Measurements from ENCODE around the gene ADORA3. TPM values are rescaled to one million over a fixed set of nuclear protein-coding genes. Genes with fewer than 3 reads are reported as not detected.

The ADORA3 gene
- total and polyA plus RNA-seq, 2 donors = 5.8 to 11.0 TPM

DNA sequence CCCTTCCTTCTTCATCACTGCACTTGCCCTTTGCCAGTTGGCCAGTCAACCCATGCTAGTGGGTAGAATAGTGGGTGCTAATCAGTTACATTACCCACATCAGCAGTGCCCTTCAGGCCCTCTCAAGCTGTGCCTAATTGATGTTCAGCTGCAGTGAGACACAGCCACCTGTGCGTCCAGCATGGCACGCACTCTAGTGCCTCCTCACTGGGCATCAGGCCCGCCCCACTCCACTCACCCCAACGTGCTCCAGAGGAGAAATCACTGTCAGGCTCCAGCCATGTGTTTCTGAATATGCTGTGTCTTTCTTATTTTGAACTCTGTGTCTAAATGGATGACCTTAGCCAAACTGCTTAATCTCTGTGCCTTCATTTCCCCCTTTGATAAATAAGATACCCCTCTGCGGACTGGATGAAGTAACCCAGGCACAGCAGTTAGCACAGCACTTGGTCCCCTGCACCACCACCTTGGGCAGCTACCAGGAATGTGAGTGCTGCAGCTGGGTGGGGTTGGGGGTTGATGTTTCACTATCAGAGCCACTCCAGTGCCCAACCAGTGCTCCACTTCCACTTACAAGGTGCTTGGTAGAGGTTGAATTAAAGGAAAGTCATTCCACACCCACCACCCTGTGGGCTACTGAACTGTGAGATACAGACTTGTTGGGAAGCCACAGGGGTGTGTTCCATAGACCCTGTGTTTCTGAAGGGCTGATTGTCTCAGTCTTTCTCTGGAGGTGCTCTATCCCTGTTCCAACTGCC, 8.9 kb upstream of the ADORA3 start:
- Histone ChIP-seq H3K36me3 (ENCODE audit: control insufficient read depth in 2 of 2, insufficient read depth in 2 of 2, low read length in 1 of 2) (no peaks in the 10 kb centered on the region), H3K27ac (ENCODE audit: low read depth in 1 of 2, low read length in 1 of 2) (no peak overlapping the region), H3K27me3 (ENCODE audit: control insufficient read depth in 2 of 2, insufficient read depth in 1 of 2, low read length in 1 of 2) (peaks cover 0 to 13% of the 10 kb centered on the region in 2 donors), H3K9me3 (ENCODE audit: control insufficient read depth in 2 of 2, insufficient read depth in 1 of 2, low read length in 1 of 2) (no peaks in the 10 kb centered on the region), H3K4me3 (ENCODE audit: low read length in 2 of 2) (no peak overlapping the region), H3K4me1 (ENCODE audit: control insufficient read depth in 2 of 2, insufficient read depth in 2 of 2, low read length in 2 of 2) (peaks cover 26 to 75% of the 10 kb centered on the region in 2 donors)
- DNase-seq (ENCODE audit: low read depth in 6 of 9, low spot score in 9 of 9) = no peak
- WGBS = 94% methylated on average over 5 of the region's 5 CpGs

DNA sequence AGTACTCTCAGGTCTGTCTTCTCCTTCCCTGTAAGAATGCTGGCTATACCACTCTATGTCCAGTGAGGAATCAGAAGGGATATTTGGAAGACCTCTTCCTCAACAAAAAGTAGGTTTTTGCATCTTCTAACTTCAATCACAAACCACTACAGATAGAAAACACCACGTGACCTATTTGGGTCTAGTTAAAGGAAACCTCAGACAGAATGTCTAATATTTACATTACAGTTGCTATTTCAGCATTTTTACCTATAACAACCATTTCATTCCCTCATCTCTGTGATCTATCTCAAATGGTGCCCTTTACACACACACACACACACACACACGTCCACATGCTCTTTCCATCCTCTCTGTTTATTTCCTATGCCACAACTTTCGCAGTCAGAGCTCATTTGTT, 7.9 kb upstream of the ADORA3 start:
- 51% methylated on average over 3 of the region's 3 CpGs for WGBS
- Histone ChIP-seq H3K27ac (ENCODE audit: low read depth in 1 of 2, low read length in 1 of 2) (no peak overlapping the region), H3K4me1 (ENCODE audit: control insufficient read depth in 2 of 2, insufficient read depth in 2 of 2, low read length in 2 of 2) (peaks cover 18 to 74% of the 10 kb centered on the region in 2 donors), H3K4me3 (ENCODE audit: low read length in 2 of 2) (no peak overlapping the region), H3K36me3 (ENCODE audit: control insufficient read depth in 2 of 2, insufficient read depth in 2 of 2, low read length in 1 of 2) (no peaks in the 10 kb centered on the region), H3K27me3 (ENCODE audit: control insufficient read depth in 2 of 2, insufficient read depth in 1 of 2, low read length in 1 of 2) (peaks cover 0 to 13% of the 10 kb centered on the region in 2 donors), H3K9me3 (ENCODE audit: control insufficient read depth in 2 of 2, insufficient read depth in 1 of 2, low read length in 1 of 2) (no peaks in the 10 kb centered on the region)
- DNase-seq (ENCODE audit: low read depth in 6 of 9, low spot score in 9 of 9) = peak in 1 of 9 donors; percentile 52

DNA sequence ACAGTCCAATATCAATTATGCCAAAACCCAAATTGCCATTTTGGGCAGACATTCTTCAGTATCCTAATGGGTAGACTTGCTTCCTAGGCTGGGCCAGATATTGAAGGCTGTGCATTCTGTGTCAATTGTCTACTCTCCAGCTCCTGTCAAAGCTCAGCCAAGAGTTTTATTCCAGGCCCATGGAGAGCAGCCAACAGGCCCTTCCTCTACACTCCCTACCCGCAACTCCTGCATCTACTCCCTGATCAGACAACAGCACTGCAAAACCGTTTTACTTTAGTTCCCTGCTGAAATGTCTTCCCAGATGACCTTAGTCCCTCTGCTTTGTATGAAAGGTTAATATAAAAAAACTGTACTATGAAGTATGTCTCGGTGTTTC, 6.6 kb upstream of the ADORA3 start:
- no peak for DNase-seq (ENCODE audit: low read depth in 6 of 9, low spot score in 9 of 9)
- Histone ChIP-seq H3K4me3 (ENCODE audit: low read length in 2 of 2) (no peak overlapping the region), H3K9me3 (ENCODE audit: control insufficient read depth in 2 of 2, insufficient read depth in 1 of 2, low read length in 1 of 2) (no peaks in the 10 kb centered on the region), H3K36me3 (ENCODE audit: control insufficient read depth in 2 of 2, insufficient read depth in 2 of 2, low read length in 1 of 2) (no peaks in the 10 kb centered on the region), H3K27me3 (ENCODE audit: control insufficient read depth in 2 of 2, insufficient read depth in 1 of 2, low read length in 1 of 2) (peaks cover 0 to 3% of the 10 kb centered on the region in 2 donors), H3K27ac (ENCODE audit: low read depth in 1 of 2, low read length in 1 of 2) (no peak overlapping the region), H3K4me1 (ENCODE audit: control insufficient read depth in 2 of 2, insufficient read depth in 2 of 2, low read length in 2 of 2) (peaks cover 12 to 74% of the 10 kb centered on the region in 2 donors)
- 88% methylated on average over 3 of the region's 3 CpGs for WGBS

DNA sequence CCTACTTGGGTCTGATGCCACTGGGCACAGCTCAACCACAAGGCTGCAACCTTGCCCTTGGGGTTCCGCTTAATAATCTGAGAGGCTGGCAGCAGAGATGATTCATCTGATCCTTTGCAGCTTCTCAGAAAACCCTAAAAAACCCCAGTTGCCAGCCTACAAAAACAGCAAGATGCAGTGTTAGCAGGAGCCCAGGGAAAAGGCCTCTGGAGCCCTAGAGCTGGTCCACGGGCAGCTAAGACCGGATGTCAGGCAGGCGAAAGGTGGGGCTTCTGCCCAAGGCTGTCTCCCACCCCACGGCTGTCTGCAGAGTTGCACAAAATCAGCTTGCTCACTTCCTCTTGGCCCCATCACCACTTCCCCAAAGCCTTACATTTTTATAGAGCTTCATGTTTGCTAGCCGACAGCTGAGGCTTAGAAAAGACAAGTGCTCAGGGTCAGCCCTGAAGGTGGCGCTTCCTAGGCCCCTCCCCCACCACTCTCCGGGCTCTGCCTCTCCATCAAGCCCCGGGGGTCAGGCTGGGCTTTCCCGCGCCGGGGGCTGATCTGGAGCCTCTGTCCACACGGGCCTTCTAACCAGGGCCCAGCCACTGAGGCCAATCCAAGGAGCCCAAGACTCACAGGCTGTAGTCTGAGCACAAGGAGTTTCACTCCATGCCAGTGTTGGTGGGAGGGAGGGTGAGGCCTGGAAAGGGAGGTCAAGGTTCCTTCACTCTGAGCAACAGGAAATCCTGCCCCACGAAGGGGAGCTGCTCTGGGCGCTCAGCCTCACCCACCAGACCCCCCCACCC, 4.2 kb upstream of the ADORA3 start:
- 7% methylated on average over 15 of the region's 15 CpGs for WGBS
- Histone ChIP-seq H3K9me3 (ENCODE audit: control insufficient read depth in 2 of 2, insufficient read depth in 1 of 2, low read length in 1 of 2) (no peaks in the 10 kb centered on the region), H3K36me3 (ENCODE audit: control insufficient read depth in 2 of 2, insufficient read depth in 2 of 2, low read length in 1 of 2) (no peaks in the 10 kb centered on the region), H3K4me1 (ENCODE audit: control insufficient read depth in 2 of 2, insufficient read depth in 2 of 2, low read length in 2 of 2) (peaks cover 28 to 80% of the 10 kb centered on the region in 2 donors), H3K4me3 (ENCODE audit: low read length in 2 of 2) (peak overlapping the region; percentile 24 to 36), H3K27me3 (ENCODE audit: control insufficient read depth in 2 of 2, insufficient read depth in 1 of 2, low read length in 1 of 2) (no peaks in the 10 kb centered on the region), H3K27ac (ENCODE audit: low read depth in 1 of 2, low read length in 1 of 2) (peak overlapping the region; percentile 95 to 99)
- peak in 7 of 9 donors; percentile 40 to 82 (median 55) for DNase-seq (ENCODE audit: low read depth in 6 of 9, low spot score in 9 of 9)

DNA sequence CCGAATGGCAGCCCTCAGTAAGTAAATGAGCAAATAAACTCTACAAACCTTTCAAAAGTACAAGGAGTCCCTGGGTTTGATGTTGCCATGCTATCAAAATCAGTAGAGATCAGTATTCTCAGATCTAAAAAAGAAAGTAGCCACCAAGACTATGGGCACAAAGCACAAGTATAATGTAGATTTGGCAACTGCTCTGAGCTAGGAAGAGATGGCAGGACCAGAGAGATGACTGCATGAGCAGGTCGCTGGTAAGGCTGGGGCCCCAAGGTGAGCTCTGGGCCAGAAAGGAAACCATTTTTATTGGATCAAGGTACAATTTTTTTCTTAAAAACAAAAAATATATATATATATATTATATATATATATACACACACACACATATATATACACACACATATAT, 3.1 kb upstream of the ADORA3 start:
- Histone ChIP-seq H3K27me3 (ENCODE audit: control insufficient read depth in 2 of 2, insufficient read depth in 1 of 2, low read length in 1 of 2) (no peaks in the 10 kb centered on the region), H3K4me1 (ENCODE audit: control insufficient read depth in 2 of 2, insufficient read depth in 2 of 2, low read length in 2 of 2) (peaks cover 27 to 72% of the 10 kb centered on the region in 2 donors), H3K36me3 (ENCODE audit: control insufficient read depth in 2 of 2, insufficient read depth in 2 of 2, low read length in 1 of 2) (no peaks in the 10 kb centered on the region), H3K9me3 (ENCODE audit: control insufficient read depth in 2 of 2, insufficient read depth in 1 of 2, low read length in 1 of 2) (no peaks in the 10 kb centered on the region), H3K4me3 (ENCODE audit: low read length in 2 of 2) (no peak overlapping the region), H3K27ac (ENCODE audit: low read depth in 1 of 2, low read length in 1 of 2) (peak overlapping the region; percentile 46 to 62)
- no peak for DNase-seq (ENCODE audit: low read depth in 6 of 9, low spot score in 9 of 9)
- WGBS = 62% methylated on average over 2 of the region's 2 CpGs

DNA sequence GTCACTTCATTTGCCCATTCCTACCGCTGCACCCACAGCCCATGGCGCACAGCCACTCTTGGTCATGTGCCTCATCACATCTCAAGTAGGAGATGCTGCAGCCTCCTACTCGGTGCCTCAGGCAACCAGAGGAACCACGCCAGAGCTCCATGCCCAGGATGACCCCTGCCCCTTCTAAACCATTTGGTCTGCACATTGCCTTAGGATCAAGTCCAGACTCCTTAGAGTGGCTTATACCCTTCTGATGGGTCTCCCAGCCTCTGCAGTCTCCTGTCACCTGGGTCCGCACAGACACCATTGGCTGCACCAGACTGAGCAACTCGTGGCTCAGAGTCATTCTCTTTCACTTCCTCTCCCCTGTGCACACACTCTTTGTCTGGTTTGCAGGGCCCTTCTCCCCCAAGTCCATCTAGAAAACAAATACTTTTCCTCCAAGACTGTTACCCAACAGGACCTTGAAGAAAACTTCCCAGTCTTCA, 2.2 kb upstream of the ADORA3 start:
- DNase-seq (ENCODE audit: low read depth in 6 of 9, low spot score in 9 of 9) = peak in 2 of 9 donors; percentile 33 to 53
- no peaks in the 10 kb centered on the region for H3K27me3 ChIP-seq (ENCODE audit: control insufficient read depth in 2 of 2, insufficient read depth in 1 of 2, low read length in 1 of 2)
- WGBS = 76% methylated on average over 6 of the region's 6 CpGs
- no peak overlapping the region for H3K4me3 ChIP-seq (ENCODE audit: low read length in 2 of 2)
- H3K9me3 ChIP-seq (ENCODE audit: control insufficient read depth in 2 of 2, insufficient read depth in 1 of 2, low read length in 1 of 2) = no peaks in the 10 kb centered on the region
- H3K36me3 ChIP-seq (ENCODE audit: control insufficient read depth in 2 of 2, insufficient read depth in 2 of 2, low read length in 1 of 2) = no peaks in the 10 kb centered on the region
- peaks cover 23 to 65% of the 10 kb centered on the region in 2 donors for H3K4me1 ChIP-seq (ENCODE audit: control insufficient read depth in 2 of 2, insufficient read depth in 2 of 2, low read length in 2 of 2)
- H3K27ac ChIP-seq (ENCODE audit: low read depth in 1 of 2, low read length in 1 of 2) = peak overlapping the region; percentile 38 to 62

DNA sequence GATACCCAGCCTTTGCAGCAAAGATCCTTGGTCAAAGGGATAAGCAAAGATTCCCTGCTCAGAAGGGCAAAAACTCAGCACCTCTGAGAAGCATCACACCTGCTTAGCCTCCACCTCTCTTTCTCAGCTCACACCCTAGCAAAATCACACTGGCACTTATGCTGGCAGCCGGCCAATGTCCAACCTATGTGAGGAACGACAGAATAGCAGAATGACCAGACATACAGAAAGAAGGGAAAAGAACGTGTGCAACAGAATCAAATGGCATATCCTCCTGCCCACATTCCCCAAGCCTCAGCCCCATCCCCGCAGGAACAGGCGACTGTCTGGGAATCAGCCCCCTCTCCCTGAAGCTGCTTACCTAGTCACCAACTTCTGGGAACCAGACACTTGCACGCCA, 664 bp upstream of the ADORA3 start:
- Histone ChIP-seq H3K4me1 (ENCODE audit: control insufficient read depth in 2 of 2, insufficient read depth in 2 of 2, low read length in 2 of 2) (peaks cover 23 to 63% of the 10 kb centered on the region in 2 donors), H3K27me3 (ENCODE audit: control insufficient read depth in 2 of 2, insufficient read depth in 1 of 2, low read length in 1 of 2) (no peaks in the 10 kb centered on the region), H3K9me3 (ENCODE audit: control insufficient read depth in 2 of 2, insufficient read depth in 1 of 2, low read length in 1 of 2) (no peaks in the 10 kb centered on the region), H3K36me3 (ENCODE audit: control insufficient read depth in 2 of 2, insufficient read depth in 2 of 2, low read length in 1 of 2) (no peaks in the 10 kb centered on the region), H3K27ac (ENCODE audit: low read depth in 1 of 2, low read length in 1 of 2) (peak overlapping the region in 1 of 2 donors; percentile 76), H3K4me3 (ENCODE audit: low read length in 2 of 2) (no peak overlapping the region)
- DNase-seq (ENCODE audit: low read depth in 6 of 9, low spot score in 9 of 9) = no peak
- 94% methylated on average over 6 of the region's 6 CpGs for WGBS

DNA sequence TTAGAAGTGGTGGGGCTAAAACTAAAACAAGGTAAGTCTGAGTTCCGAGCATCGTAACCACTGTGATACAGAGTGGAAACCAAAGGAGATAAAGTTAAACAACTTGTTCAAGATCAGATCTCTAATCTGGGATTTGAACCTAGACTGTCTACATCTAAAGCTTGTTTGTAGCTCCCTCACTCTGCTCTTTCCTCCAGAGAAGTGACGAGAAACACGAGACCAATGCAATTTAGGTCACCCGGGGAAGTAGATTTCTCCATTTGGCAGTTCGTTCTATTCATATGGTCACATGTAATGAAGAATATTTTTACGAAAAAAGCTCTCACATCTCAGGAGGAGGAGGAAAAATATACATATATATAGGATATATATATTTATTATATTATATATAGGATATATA, 1.8 kb downstream of the ADORA3 start:
- WGBS = 95% methylated on average over 7 of the region's 7 CpGs
- H3K4me3 ChIP-seq (ENCODE audit: low read length in 2 of 2) = no peak overlapping the region
- DNase-seq (ENCODE audit: low read depth in 6 of 9, low spot score in 9 of 9) = no peak
- peaks cover 16 to 41% of the 10 kb centered on the region in 2 donors for H3K4me1 ChIP-seq (ENCODE audit: control insufficient read depth in 2 of 2, insufficient read depth in 2 of 2, low read length in 2 of 2)
- H3K27me3 ChIP-seq (ENCODE audit: control insufficient read depth in 2 of 2, insufficient read depth in 1 of 2, low read length in 1 of 2) = no peaks in the 10 kb centered on the region
- peaks cover 0 to 2% of the 10 kb centered on the region in 2 donors for H3K9me3 ChIP-seq (ENCODE audit: control insufficient read depth in 2 of 2, insufficient read depth in 1 of 2, low read length in 1 of 2)
- no peak overlapping the region for H3K27ac ChIP-seq (ENCODE audit: low read depth in 1 of 2, low read length in 1 of 2)
- H3K36me3 ChIP-seq (ENCODE audit: control insufficient read depth in 2 of 2, insufficient read depth in 2 of 2, low read length in 1 of 2) = no peaks in the 10 kb centered on the region
